Suprapubic skin (tissue), 3 donors: ENCODE measurements around the gene DGCR8.

ENCODE experiments used
- EP300 ChIP-seq: sonication (generic); formaldehyde crosslinking; IDR thresholded peaks from one replicate; pipeline ENCODE4 v1.6.1; 2017; ENCODE audit warnings: antibody characterized with exemption
- POLR2A ChIP-seq, 2 donors: fragments of 450-650 bp; IDR thresholded peaks; one replicate each; pipeline ENCODE4 v1.6.1; 2017; ENCODE audit warnings: antibody characterized with exemption in 2 of 2, mild to moderate bottlenecking in 2 of 2, moderate library complexity in 2 of 2
- TF ChIP-seq, protein P1 (sequence below), 2 donors: fragments of 200-600 bp in 1 of 2; fragments of 450-650 bp in 1 of 2; sonication (generic) in 1 of 2; IDR thresholded peaks; one replicate each; pipeline ENCODE4 v1.5.1; 2016 to 2019; ENCODE audit warnings: antibody characterized with exemption in 2 of 2, mild to moderate bottlenecking in 1 of 2, moderate library complexity in 1 of 2

DNA sequence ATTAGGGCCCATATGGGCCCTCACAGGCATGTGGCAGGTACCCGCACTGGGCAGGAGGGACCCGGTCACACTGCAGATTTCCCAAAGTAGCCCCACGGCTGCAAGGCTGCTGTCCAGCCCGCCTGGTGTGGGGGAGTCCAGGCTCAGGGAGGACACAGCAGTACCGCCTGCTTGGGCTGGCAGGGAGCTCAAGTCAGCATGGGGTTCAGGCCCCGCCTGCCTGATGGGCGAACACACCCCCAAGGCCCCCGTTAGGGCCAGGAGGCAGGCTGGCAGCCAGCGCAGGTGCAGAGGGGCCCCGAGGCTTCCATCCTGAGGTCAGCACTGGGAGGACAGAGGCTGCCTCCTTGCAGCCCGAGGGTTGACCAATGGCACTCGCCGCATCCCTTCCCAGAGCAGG is 57.1 kb downstream of the DGCR8 start:
- TF ChIP-seq, protein P1, sequence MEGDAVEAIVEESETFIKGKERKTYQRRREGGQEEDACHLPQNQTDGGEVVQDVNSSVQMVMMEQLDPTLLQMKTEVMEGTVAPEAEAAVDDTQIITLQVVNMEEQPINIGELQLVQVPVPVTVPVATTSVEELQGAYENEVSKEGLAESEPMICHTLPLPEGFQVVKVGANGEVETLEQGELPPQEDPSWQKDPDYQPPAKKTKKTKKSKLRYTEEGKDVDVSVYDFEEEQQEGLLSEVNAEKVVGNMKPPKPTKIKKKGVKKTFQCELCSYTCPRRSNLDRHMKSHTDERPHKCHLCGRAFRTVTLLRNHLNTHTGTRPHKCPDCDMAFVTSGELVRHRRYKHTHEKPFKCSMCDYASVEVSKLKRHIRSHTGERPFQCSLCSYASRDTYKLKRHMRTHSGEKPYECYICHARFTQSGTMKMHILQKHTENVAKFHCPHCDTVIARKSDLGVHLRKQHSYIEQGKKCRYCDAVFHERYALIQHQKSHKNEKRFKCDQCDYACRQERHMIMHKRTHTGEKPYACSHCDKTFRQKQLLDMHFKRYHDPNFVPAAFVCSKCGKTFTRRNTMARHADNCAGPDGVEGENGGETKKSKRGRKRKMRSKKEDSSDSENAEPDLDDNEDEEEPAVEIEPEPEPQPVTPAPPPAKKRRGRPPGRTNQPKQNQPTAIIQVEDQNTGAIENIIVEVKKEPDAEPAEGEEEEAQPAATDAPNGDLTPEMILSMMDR (IDR thresholded peaks at IDR 0.05): no peak
- TF ChIP-seq EP300 (no peak), POLR2A (IDR thresholded peaks at IDR 0.05) (no peak)
